Caco-2 (cell line): Measurements from ENCODE around the gene C17orf75. TPM values are rescaled to one million over a fixed set of nuclear protein-coding genes. Genes with fewer than 3 reads are reported as not detected.

Experiments
- BruUV-seq: library from RNA; stranded (reverse); fragments of 400-500 nt; replicated peaks from 2 replicates; lab custom pipeline; 2021; lab: Mats Ljungman, UMichigan
- CTCF ChIA-PET: fragments of 300-600 bp; sonication (Branson Sonifier 250); formaldehyde crosslinking; loops from one replicate; lab custom pipeline; 2022; ENCODE audit warnings: antibody characterized with exemption; lab: Charles Lee
- POLR2A ChIA-PET: fragments of 300-600 bp; sonication (Branson Sonifier 250); formaldehyde crosslinking; loops from one replicate; lab custom pipeline; 2022; ENCODE audit warnings: antibody characterized with exemption; lab: Charles Lee
- DNase-seq, 2 experiments: peaks; one replicate each; pipeline versions ENCODE4 v3.0.0 to v3.0.0-alpha.2; 2020 to 2022
- H3K27me3 ChIP-seq: replicated peaks from 2 replicates; pipeline ENCODE4 v1.6.0; 2011; ENCODE audit warnings: low read length; ENCODE audit not compliant: control insufficient read depth, insufficient read depth
- H3K36me3 ChIP-seq: 2 replicates; pipeline ENCODE4 v1.5.1; 2011; ENCODE audit warnings: low read length; ENCODE audit not compliant: control insufficient read depth, insufficient read depth
- H3K4me1 ChIP-seq: fragments of 250-450 bp; sonication (Bioruptor Pico); 2 replicates; pipeline ENCODE4 v1.5.1; 2020; ENCODE audit warnings: mild to moderate bottlenecking
- H3K4me3 ChIP-seq: 2 replicates; pipeline ENCODE4 v1.5.1; 2011; ENCODE audit warnings: low read depth, mild to moderate bottlenecking, control low read depth, low read length
- H3K9me3 ChIP-seq: fragments of 250-450 bp; sonication (Bioruptor Pico); 2 replicates; pipeline ENCODE4 v1.5.1; 2020; ENCODE audit warnings: mild to moderate bottlenecking, moderate library complexity
- H3K27ac Mint-ChIP-seq: one replicate; pipeline ENCODE4 v1.8.0; 2022; ENCODE audit warnings: mixed read lengths; ENCODE audit not compliant: unreplicated experiment
- H3K27me3 Mint-ChIP-seq: one replicate; pipeline ENCODE4 v1.8.0; 2022; ENCODE audit warnings: mixed read lengths; ENCODE audit not compliant: insufficient read depth, unreplicated experiment
- H3K36me3 Mint-ChIP-seq: one replicate; pipeline ENCODE4 v1.8.0; 2022; ENCODE audit warnings: mild to moderate bottlenecking, mixed read lengths; ENCODE audit not compliant: insufficient read depth, unreplicated experiment
- H3K4me1 Mint-ChIP-seq: one replicate; pipeline ENCODE4 v1.8.0; 2022; ENCODE audit warnings: low read depth, mixed read lengths; ENCODE audit not compliant: unreplicated experiment
- H3K4me3 Mint-ChIP-seq: one replicate; pipeline ENCODE4 v1.8.0; 2022; ENCODE audit warnings: mild to moderate bottlenecking, moderate library complexity, mixed read lengths; ENCODE audit not compliant: unreplicated experiment
- H3K9me3 Mint-ChIP-seq: one replicate; pipeline ENCODE4 v1.8.0; 2022; ENCODE audit warnings: mixed read lengths; ENCODE audit not compliant: unreplicated experiment
- CTCF ChIP-seq, 2 experiments: fragments of 200-600 bp in 1 of 2; IDR thresholded peaks; 1 replicate in 1 of 2; 2 replicates in 1 of 2; pipeline versions ENCODE4 v1.5.1 to v1.8.0; 2011 to 2022; ENCODE audit warnings: antibody characterized with exemption in 1 of 2, control low read depth in 1 of 2, inconsistent platforms in 1 of 2, low read depth in 1 of 2, low read length in 1 of 2, mild to moderate bottlenecking in 1 of 2, moderate library complexity in 1 of 2; ENCODE audit not compliant: insufficient read depth in 1 of 2, severe bottlenecking in 1 of 2, unreplicated experiment in 1 of 2
- intact Hi-C: fragments of 100-400 bp; cut with micrococcal nuclease; formaldehyde crosslinking; loops from one replicate; pipeline ENCODE4 v1.10.0; 2022; ENCODE audit not compliant: unreplicated experiment
- total RNA-seq: library from RNA; stranded (reverse); gene quantifications from 2 replicates; pipeline ENCODE4 v1.2.3, GENCODE V29; 2022

The C17orf75 gene
- total RNA-seq, 1 experiment from 2014 or later = 26.1 TPM

- no peak for TF ChIP-seq CTCF (IDR thresholded peaks at IDR 0.05; ENCODE audit: insufficient read depth in 1 of 2, low read depth in 1 of 2, low read length in 1 of 2, severe bottlenecking in 1 of 2, unreplicated experiment in 1 of 2)
- no TSS peak for BruUV-seq
- no peak for DNase-seq
- peaks cover 7% of the 10 kb centered on the region; the same call in 1 of the 2 replicates for H3K4me1 ChIP-seq
- Mint-ChIP-seq H3K4me1 (peaks cover 6% of the 10 kb centered on the region), H3K9me3 (no peaks in the 10 kb centered on the region), H3K27ac (no peak overlapping the region), H3K27me3 (no peaks in the 10 kb centered on the region), H3K4me3 (no peak overlapping the region), H3K36me3 (no peaks in the 10 kb centered on the region)
- no peaks in the 10 kb centered on the region for H3K9me3 ChIP-seq
- no peaks in the 10 kb centered on the region for H3K27me3 ChIP-seq
- H3K4me3 ChIP-seq = no peak overlapping the region
- POLR2A ChIA-PET = no interaction called here
- CTCF ChIA-PET = no interaction called here
- no peaks in the 10 kb centered on the region for H3K36me3 ChIP-seq
- intact Hi-C loops = no loop called here
These were observed 44.5 kb downstream of the C17orf75 start for GRCh38 chr17:32297424-32297823.

- no peaks in the 10 kb centered on the region for H3K27me3 ChIP-seq
- H3K36me3 ChIP-seq = no peaks in the 10 kb centered on the region
- no peak overlapping the region for H3K4me3 ChIP-seq
- H3K36me3 Mint-ChIP-seq = no peaks in the 10 kb centered on the region
- CTCF ChIA-PET = no interaction called here
- POLR2A ChIA-PET = no interaction called here
- intact Hi-C loops = no loop called here
- H3K4me1 ChIP-seq = no peaks in the 10 kb centered on the region
- H3K4me3 Mint-ChIP-seq = no peak overlapping the region
- no peaks in the 10 kb centered on the region for H3K4me1 Mint-ChIP-seq
- TF ChIP-seq CTCF (IDR thresholded peaks at IDR 0.05; ENCODE audit: insufficient read depth in 1 of 2, low read depth in 1 of 2, low read length in 1 of 2, severe bottlenecking in 1 of 2, unreplicated experiment in 1 of 2) = no peak
- BruUV-seq = no TSS peak
- no peaks in the 10 kb centered on the region for H3K9me3 Mint-ChIP-seq
- no peaks in the 10 kb centered on the region for H3K27me3 Mint-ChIP-seq
- H3K9me3 ChIP-seq = no peaks in the 10 kb centered on the region
- no peak overlapping the region for H3K27ac Mint-ChIP-seq
- no peak for DNase-seq
These were observed 49.9 kb downstream of the C17orf75 start for GRCh38 chr17:32292094-32292493.

- Mint-ChIP-seq H3K4me1 (no peaks in the 10 kb centered on the region), H3K27me3 (no peaks in the 10 kb centered on the region), H3K9me3 (no peaks in the 10 kb centered on the region), H3K4me3 (no peak overlapping the region), H3K27ac (no peak overlapping the region), H3K36me3 (no peaks in the 10 kb centered on the region)
- intact Hi-C loops = no loop called here
- POLR2A ChIA-PET = no interaction called here
- Histone ChIP-seq H3K9me3 (no peaks in the 10 kb centered on the region), H3K27me3 (no peaks in the 10 kb centered on the region), H3K4me3 (no peak overlapping the region), H3K36me3 (no peaks in the 10 kb centered on the region), H3K4me1 (no peaks in the 10 kb centered on the region)
- no peak for TF ChIP-seq CTCF (IDR thresholded peaks at IDR 0.05; ENCODE audit: insufficient read depth in 1 of 2, low read depth in 1 of 2, low read length in 1 of 2, severe bottlenecking in 1 of 2, unreplicated experiment in 1 of 2)
- no peak for DNase-seq
- CTCF ChIA-PET = no interaction called here
- BruUV-seq = no TSS peak
These were observed 52.4 kb downstream of the C17orf75 start for GRCh38 chr17:32289471-32290070.
